Smooth muscle cell (in vitro differentiated cells): ENCODE data around the gene FAS. TPM values are rescaled to one million over a fixed set of nuclear protein-coding genes. Genes with fewer than 3 reads are reported as not detected.

Source experiments
- DNase-seq: peaks from one replicate; lab custom pipeline; 2025; ENCODE audit not compliant: unreplicated experiment; lab: John Stamatoyannopoulos, UW
- H2AFZ ChIP-seq: fragments of 200-600 bp; sonication (generic); 2 replicates; pipeline ENCODE4 v1.6.0; 2016; ENCODE audit warnings: antibody characterized with exemption, low read depth, mild to moderate bottlenecking
- H3F3A ChIP-seq: fragments of 200-600 bp; sonication (generic); 2 replicates; pipeline ENCODE4 v1.6.0; 2017; ENCODE audit warnings: antibody characterized with exemption, low read depth
- H3K27ac ChIP-seq: fragments of 200-600 bp; sonication (generic); 2 replicates; pipeline ENCODE4 v1.5.1; 2016; ENCODE audit warnings: low read depth, mild to moderate bottlenecking
- H3K27me3 ChIP-seq: fragments of 200-600 bp; sonication (generic); 2 replicates; pipeline ENCODE4 v1.6.1; 2016; ENCODE audit warnings: low read depth, mild to moderate bottlenecking
- H3K36me3 ChIP-seq: fragments of 200-600 bp; sonication (generic); 2 replicates; pipeline ENCODE4 v1.5.1; 2016; ENCODE audit warnings: low read depth
- H3K4me1 ChIP-seq: fragments of 200-600 bp; sonication (generic); 2 replicates; pipeline ENCODE4 v1.5.1; 2016; ENCODE audit warnings: low read depth
- H3K4me2 ChIP-seq: fragments of 200-600 bp; sonication (generic); 2 replicates; pipeline ENCODE4 v1.6.0; 2016; ENCODE audit warnings: mild to moderate bottlenecking
- H3K4me3 ChIP-seq: fragments of 200-600 bp; sonication (generic); 2 replicates; pipeline ENCODE4 v1.5.1; 2016; ENCODE audit warnings: mild to moderate bottlenecking
- H3K79me2 ChIP-seq: fragments of 200-600 bp; sonication (generic); 2 replicates; pipeline ENCODE4 v1.6.0; 2016; ENCODE audit warnings: low read depth, mild to moderate bottlenecking
- H3K9ac ChIP-seq: fragments of 200-600 bp; sonication (generic); 2 replicates; pipeline ENCODE4 v1.6.0; 2016; ENCODE audit warnings: low read depth
- H3K9me3 ChIP-seq: fragments of 200-600 bp; sonication (generic); replicated peaks from 2 replicates; pipeline ENCODE4 v1.5.1; 2016; ENCODE audit warnings: low read depth
- H4K20me1 ChIP-seq: fragments of 200-600 bp; sonication (generic); 2 replicates; pipeline ENCODE4 v1.6.0; 2016; ENCODE audit warnings: low read depth
- CTCF ChIP-seq: fragments of 200-600 bp; sonication (generic); IDR thresholded peaks from 2 replicates; pipeline ENCODE4 v1.5.1; 2017; ENCODE audit warnings: borderline replicate concordance, mild to moderate bottlenecking, antibody characterized with exemption; ENCODE audit not compliant: insufficient read depth, poor library complexity, severe bottlenecking
- WGBS: methylation state at CpG from one replicate; pipeline ENCODE4 v1.1.7; 2016; ENCODE audit warnings: low lambda C conversion rate; 5-methylcytosine and 5-hydroxymethylcytosine counted together
- polyA plus RNA-seq: library from polyadenylated mRNA; unstranded; fragments of >200 nt; fragmentation: Nextera tagmentation; extraction: Ambion mirVana; gene quantifications from 2 replicates; pipeline ENCODE4 v1.2.1, GENCODE V29; 2016
- total RNA-seq: library from RNA; depleted of rRNA; stranded (reverse); fragments of >200 nt; gene quantifications from 2 replicates; pipeline ENCODE4 v1.2.3, GENCODE V29; 2014

FAS gene
- total and polyA plus RNA-seq, 2 experiments from 2014 or later, result 14.4 to 21.8 TPM

GRCh38 chr10:88975377-88975720, 15.2 kb upstream of the FAS start:
- peak overlapping the region; percentile 33 for H3K4me3 ChIP-seq
- no peak for DNase-seq
- H4K20me1 ChIP-seq, result no peaks in the 10 kb centered on the region
- no peak for TF ChIP-seq CTCF
- H2AFZ ChIP-seq, result no peak overlapping the region
- 91% methylated on average over 3 of the region's 3 CpGs for WGBS
- H3K9ac ChIP-seq, result no peak overlapping the region
- H3F3A ChIP-seq, result no peaks in the 10 kb centered on the region
- H3K27ac ChIP-seq, result no peak overlapping the region
- peak overlapping the region; percentile 82 for H3K4me2 ChIP-seq
- H3K9me3 ChIP-seq, result no peaks in the 10 kb centered on the region
- H3K79me2 ChIP-seq, result peaks cover 1% of the 10 kb centered on the region
- peaks cover 13% of the 10 kb centered on the region for H3K4me1 ChIP-seq
- H3K27me3 ChIP-seq, result no peaks in the 10 kb centered on the region
- no peaks in the 10 kb centered on the region for H3K36me3 ChIP-seq

DNA sequence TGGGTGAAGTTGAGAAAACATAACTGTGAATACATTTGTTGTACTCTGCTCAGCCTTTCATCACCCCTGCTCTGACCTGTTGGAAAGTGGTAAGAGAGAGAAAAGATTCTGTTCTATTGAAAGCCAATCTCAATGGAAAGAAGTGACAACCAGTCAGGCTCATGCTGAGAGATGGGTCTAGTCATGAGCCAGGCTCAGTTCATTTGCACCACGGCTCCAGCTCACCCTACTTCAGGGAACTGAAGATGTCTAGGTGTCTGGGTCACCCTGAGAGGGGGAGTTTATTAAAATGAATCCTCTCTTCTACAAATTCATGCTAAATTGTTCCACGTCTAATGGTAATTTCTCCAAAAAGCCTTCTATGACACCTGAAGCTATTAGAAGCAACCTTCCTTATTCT, 12.1 kb upstream of the FAS start:
- H4K20me1 ChIP-seq, result no peaks in the 10 kb centered on the region
- no peaks in the 10 kb centered on the region for H3K36me3 ChIP-seq
- no peaks in the 10 kb centered on the region for H3K79me2 ChIP-seq
- H3K9me3 ChIP-seq, result no peaks in the 10 kb centered on the region
- H3F3A ChIP-seq, result no peaks in the 10 kb centered on the region
- 93% methylated on average over 2 of the region's 2 CpGs for WGBS
- peak overlapping the region; percentile 57 for H3K27ac ChIP-seq
- DNase-seq, result no peak
- H2AFZ ChIP-seq, result no peak overlapping the region
- no peak overlapping the region for H3K9ac ChIP-seq
- no peaks in the 10 kb centered on the region for H3K27me3 ChIP-seq
- no peak overlapping the region for H3K4me3 ChIP-seq
- H3K4me2 ChIP-seq, result peak overlapping the region; percentile 76
- TF ChIP-seq CTCF, result no peak
- H3K4me1 ChIP-seq, result peaks cover 14% of the 10 kb centered on the region

DNA sequence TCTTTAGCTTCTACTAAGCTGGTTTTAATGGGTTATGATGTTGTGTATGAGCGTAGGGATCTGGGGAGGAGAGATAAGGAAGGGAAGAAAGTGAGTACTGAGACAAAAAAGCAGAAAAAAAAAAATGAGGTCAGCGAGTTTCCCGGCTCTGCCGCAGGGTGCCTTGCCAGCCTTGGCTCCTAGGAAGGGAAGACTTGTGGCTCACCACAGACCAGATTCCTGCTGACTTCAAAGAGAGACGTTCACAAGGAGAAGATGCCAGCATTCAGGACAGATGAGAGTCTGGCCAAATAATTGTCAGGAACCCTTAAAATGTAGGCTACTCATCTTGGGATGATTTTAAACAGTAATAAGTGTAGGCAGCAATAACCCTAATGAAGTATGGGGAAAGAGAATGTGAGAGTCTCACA, 11.4 kb upstream of the FAS start:
- peak overlapping the region; percentile 76 for H3K4me2 ChIP-seq

More for the DNA sequence above, 11.4 kb upstream of the FAS start:
- Histone ChIP-seq H3K9ac (no peak overlapping the region), H3K4me1 (peaks cover 14% of the 10 kb centered on the region), H2AFZ (no peak overlapping the region), H3K9me3 (no peaks in the 10 kb centered on the region), H3K79me2 (no peaks in the 10 kb centered on the region), H4K20me1 (no peaks in the 10 kb centered on the region), H3K27ac (peak overlapping the region; percentile 57), H3F3A (no peaks in the 10 kb centered on the region), H3K4me3 (no peak overlapping the region), H3K36me3 (no peaks in the 10 kb centered on the region), H3K27me3 (no peaks in the 10 kb centered on the region)
- no peak for DNase-seq
- no peak for TF ChIP-seq CTCF
- 2% methylated on average over 5 of the region's 5 CpGs for WGBS
